Coronary artery (tissue), 2 donors: ENCODE results near the gene RRBP1.

Experiments
- DNase-seq: peaks from one replicate; pipeline ENCODE4 v3.0.0-alpha.2; 2017; ENCODE audit warnings: low spot score
- H3K27ac ChIP-seq, 2 donors: fragments of 200-600 bp; sonication (generic); one replicate each; pipeline ENCODE4 v1.5.1; 2016 to 2019
- H3K4me3 ChIP-seq: fragments of 200-600 bp; sonication (generic); 2 replicates; pipeline ENCODE4 v1.5.1; 2016; ENCODE audit warnings: mild to moderate bottlenecking, moderate library complexity
- TF ChIP-seq, protein P1 (sequence below): fragments of 200-600 bp; sonication (generic); IDR thresholded peaks from one replicate; pipeline ENCODE4 v1.5.1; 2019; ENCODE audit warnings: antibody characterized with exemption

The RRBP1 gene, protein sequence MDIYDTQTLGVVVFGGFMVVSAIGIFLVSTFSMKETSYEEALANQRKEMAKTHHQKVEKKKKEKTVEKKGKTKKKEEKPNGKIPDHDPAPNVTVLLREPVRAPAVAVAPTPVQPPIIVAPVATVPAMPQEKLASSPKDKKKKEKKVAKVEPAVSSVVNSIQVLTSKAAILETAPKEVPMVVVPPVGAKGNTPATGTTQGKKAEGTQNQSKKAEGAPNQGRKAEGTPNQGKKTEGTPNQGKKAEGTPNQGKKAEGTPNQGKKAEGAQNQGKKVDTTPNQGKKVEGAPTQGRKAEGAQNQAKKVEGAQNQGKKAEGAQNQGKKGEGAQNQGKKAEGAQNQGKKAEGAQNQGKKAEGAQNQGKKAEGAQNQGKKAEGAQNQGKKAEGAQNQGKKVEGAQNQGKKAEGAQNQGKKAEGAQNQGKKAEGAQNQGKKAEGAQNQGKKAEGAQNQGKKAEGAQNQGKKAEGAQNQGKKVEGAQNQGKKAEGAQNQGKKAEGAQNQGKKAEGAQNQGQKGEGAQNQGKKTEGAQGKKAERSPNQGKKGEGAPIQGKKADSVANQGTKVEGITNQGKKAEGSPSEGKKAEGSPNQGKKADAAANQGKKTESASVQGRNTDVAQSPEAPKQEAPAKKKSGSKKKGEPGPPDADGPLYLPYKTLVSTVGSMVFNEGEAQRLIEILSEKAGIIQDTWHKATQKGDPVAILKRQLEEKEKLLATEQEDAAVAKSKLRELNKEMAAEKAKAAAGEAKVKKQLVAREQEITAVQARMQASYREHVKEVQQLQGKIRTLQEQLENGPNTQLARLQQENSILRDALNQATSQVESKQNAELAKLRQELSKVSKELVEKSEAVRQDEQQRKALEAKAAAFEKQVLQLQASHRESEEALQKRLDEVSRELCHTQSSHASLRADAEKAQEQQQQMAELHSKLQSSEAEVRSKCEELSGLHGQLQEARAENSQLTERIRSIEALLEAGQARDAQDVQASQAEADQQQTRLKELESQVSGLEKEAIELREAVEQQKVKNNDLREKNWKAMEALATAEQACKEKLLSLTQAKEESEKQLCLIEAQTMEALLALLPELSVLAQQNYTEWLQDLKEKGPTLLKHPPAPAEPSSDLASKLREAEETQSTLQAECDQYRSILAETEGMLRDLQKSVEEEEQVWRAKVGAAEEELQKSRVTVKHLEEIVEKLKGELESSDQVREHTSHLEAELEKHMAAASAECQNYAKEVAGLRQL (N-terminal part only)

DNA sequence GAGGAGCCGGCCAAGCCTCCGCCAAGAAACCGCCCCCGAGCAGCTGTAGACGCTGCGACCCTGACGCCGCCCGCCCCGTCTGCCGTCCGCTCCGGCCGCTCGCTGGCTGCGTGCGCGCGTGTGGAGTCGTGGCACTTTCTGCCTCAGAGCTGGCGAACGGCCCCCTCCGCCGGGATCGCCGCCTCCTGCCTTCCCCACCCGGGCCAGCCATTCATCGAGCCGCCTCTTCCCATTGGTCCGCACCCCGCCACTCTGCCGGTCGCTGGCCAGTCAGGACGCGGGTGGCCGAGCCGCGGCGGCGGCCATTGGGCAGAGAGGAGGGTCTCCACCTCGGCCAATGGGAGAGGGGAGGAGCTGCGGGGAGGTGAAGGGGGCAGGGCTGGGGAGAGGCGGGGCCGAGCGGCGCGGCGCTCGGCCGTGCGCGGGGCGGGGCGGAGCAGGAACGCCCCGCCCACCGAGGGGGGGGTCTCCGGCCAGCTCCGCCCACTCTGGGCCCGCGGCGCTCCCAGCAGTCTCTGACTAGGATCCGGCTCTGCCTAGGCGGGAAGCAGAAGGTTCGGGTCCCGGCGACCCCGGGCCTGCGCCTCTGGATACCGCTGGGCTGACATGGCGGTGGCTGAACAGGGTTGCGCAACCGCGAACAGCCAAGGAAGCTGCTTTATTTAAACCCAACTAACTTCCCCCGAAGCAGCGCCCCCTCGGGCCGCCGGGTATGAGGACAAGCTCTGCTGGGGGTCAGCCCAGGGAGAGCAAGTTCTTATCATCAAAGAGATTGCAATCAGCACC lies at the start of gene RRBP1:
Gene RRBP1 (minus strand): TSS at position 140 of the 786 bp plus-strand sequence. CDS start 21,735 bp downstream, outside the sequence.
- Histone ChIP-seq H3K4me3 (peak within 1 kb of the TSS; percentile 92), H3K27ac (peak within 1 kb of the TSS; percentile 89 to 98)
- TF ChIP-seq, protein P1, sequence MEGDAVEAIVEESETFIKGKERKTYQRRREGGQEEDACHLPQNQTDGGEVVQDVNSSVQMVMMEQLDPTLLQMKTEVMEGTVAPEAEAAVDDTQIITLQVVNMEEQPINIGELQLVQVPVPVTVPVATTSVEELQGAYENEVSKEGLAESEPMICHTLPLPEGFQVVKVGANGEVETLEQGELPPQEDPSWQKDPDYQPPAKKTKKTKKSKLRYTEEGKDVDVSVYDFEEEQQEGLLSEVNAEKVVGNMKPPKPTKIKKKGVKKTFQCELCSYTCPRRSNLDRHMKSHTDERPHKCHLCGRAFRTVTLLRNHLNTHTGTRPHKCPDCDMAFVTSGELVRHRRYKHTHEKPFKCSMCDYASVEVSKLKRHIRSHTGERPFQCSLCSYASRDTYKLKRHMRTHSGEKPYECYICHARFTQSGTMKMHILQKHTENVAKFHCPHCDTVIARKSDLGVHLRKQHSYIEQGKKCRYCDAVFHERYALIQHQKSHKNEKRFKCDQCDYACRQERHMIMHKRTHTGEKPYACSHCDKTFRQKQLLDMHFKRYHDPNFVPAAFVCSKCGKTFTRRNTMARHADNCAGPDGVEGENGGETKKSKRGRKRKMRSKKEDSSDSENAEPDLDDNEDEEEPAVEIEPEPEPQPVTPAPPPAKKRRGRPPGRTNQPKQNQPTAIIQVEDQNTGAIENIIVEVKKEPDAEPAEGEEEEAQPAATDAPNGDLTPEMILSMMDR, result peak; percentile 42

DNA sequence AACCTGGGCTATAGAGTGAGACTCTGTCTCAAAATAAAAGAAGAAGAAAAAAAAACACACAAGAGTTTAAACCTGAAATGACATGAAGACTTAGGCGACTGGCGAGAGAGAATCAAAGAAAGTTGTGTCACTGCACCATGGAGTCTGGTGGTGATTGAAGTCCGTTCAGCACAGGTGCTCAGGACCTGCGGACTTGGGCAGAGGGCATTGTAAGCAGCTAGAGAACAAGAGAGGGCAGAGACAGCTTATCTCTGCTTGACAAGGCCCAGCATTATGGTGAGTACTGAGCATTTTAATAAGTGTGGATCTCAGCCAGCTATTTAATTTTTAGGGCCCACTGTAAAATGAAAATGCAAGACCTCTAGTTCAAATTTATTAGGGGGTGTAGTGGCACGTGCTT lies 49.2 kb upstream of the RRBP1 start:
- Histone ChIP-seq H3K27ac (no peak overlapping the region), H3K4me3 (no peak overlapping the region)
- no peak for DNase-seq
- TF ChIP-seq, protein P1, result no peak

More for the DNA sequence above, at the start of gene RRBP1:
- peak; percentile 99 for DNase-seq

DNA sequence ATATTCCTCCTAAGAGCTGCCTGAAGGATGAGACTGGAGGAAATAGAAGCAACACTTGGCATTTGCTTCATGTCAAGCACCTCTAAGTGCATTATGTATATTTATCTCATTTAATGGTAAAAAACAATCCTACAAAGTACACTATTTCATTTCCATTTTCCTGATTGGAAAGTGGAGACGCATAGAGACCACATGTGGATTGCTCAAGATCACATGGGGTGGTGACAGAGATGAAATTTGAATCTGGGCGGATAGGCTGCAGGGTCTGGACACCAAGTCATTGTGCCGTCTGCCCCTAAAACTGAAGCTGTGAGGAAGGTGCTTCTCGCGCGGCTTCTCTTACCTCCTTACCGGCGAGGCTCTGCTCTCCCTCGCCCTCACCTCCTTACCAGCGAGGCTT lies 48.0 kb upstream of the RRBP1 start:
- TF ChIP-seq, protein P1, result no peak
- no peak for DNase-seq
- no peak overlapping the region for H3K27ac ChIP-seq
- H3K4me3 ChIP-seq, result no peak overlapping the region

DNA sequence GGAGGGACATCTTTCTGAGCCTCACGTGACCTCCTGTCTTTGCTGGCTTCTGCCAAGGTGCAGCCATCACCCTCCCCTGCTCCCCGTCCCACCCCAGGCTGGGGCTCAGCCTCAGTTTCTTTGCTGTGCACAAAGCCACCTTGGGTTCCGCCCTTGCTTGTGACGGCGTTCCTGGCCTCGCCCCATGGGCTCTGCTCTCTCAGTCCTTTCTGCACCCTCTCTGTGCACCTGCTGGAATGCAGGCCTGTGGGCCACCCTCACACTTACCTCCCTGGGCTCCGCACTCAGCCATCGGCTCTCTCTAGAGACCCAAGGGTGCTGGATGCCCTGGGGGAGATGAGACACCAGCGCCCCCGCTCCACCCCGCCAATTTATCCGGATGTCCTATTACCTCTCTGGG lies 46.0 kb upstream of the RRBP1 start:
- TF ChIP-seq, protein P1, result no peak
- no peak overlapping the region for H3K4me3 ChIP-seq
- DNase-seq, result no peak
- H3K27ac ChIP-seq, result no peak overlapping the region

DNA sequence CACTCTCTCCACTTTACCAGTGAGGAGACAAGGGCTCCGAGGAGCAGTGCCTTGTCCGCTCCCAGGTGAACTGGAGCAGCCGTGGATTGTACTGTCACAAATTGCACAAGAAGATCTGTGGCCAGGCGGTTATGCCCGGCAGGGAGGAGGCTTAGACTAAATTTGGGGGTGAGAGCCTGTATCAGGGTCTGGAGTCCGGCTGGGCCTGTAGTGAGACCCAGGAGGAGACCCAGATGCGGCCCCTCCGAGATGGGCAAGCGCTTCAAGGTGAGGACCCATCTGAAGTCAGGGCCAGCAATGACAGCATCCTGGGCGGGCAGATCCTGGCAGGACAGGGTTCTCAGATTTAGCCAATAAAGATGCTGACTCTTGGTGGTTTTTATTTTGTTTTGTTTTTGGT lies 45.3 kb upstream of the RRBP1 start:
- Histone ChIP-seq H3K27ac (no peak overlapping the region), H3K4me3 (no peak overlapping the region)
- TF ChIP-seq, protein P1, result no peak
- no peak for DNase-seq

DNA sequence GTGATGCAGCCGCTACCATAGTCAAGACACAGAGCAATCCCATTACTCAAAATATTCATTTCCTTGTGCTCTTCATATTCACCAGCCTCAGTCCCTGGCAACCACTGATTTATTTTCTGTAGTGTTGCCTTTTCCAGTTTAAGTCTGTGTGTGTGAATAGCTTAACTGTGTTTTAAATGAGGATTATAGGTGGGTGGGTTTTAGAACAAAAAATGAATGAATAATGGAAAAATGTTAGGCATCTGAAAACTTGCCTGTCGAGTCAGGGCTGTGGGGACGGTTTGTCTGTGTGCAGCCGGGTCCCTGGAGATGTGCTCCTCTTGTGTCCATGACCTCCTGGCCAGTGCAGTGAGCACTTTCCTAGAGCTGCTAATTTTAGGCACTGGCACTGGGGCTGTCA lies 44.9 kb upstream of the RRBP1 start:
- no peak for DNase-seq
- TF ChIP-seq, protein P1, result no peak
- Histone ChIP-seq H3K4me3 (no peak overlapping the region), H3K27ac (no peak overlapping the region)
